ENCODE data around the gene RAB8B. TPM values are rescaled to one million over a fixed set of nuclear protein-coding genes. Genes with fewer than 3 reads are reported as not detected.
A peak's percentile ranks its signal among the peaks of the same experiment; 100 is the strongest.

RAB8B gene
- total and polyA plus RNA-seq, 2 of the 13 experiments (the other 11 are each of a cell fraction or from before 2014, with no cell fraction given): 6.8 to 14.2 TPM

DNA sequence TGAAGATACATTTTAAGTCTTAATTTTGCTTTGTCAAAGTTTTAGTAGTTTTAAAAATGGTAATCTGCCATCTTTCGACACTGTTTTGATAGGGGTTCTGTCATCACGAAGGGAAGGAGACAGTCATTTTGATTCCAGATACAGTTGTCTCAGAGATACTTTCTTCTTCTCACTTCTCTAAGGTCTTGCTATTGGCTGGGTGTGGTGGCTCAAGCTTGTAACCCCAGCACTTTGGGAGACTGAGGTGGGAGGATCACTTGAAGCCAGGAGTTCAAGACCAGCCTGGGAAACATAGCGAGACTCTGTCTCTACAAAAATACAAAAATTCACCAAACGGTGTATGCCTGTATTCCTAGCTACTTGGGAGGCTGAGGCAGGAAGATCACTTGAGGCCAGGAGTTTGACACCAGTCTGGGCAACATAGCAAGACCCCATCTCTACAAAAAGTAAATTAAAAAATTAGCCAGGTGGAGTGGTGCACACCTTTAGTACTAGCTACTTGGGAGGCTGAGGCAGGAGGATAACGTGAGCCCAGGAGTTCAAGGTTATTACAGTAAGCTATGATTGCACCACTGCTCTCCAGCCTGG, 3.3 kb downstream of the RAB8B start:
- Histone ChIP-seq H2AFZ (ENCODE audit: low read length) (no peak overlapping the region), H3K27ac (ENCODE audit: extremely low read length, insufficient read depth, low read length) (no peak overlapping the region), H3K4me3 (replicated peaks in 1 of 3; ENCODE audit: insufficient read depth in 1 of 3, low read depth in 2 of 3, low read length in 3 of 3) (no peak overlapping the region), H3K27me3 (ENCODE audit: control insufficient read depth in 1 of 2, insufficient read depth in 2 of 2, low read length in 2 of 2) (no peaks in the 10 kb centered on the region; a peak in 1 of 5 replicates), H4K20me1 (ENCODE audit: insufficient read depth, low read length) (no peaks in the 10 kb centered on the region), H3K79me2 (ENCODE audit: insufficient read depth, low read length) (peaks cover 19% of the 10 kb centered on the region), H3K9me3 (ENCODE audit: low read length) (no peaks in the 10 kb centered on the region), H3K36me3 (replicated peaks in 1 of 2; ENCODE audit: control insufficient read depth in 1 of 2, insufficient read depth in 2 of 2, low read length in 2 of 2) (no peaks in the 10 kb centered on the region), H3K4me2 (ENCODE audit: low read depth, low read length) (no peak overlapping the region), H3K9ac (ENCODE audit: insufficient read depth, low read depth, low read length) (no peak overlapping the region), H3K4me1 (ENCODE audit: insufficient read depth, low read length) (peaks cover 49% of the 10 kb centered on the region)
- ATAC-seq: no peak
- CTCF ChIA-PET (ENCODE audit: low intra/inter-chr PET ratio, low total read pairs): no interaction called here
- TF ChIP-seq ZNF260 (CRISPR knock-in tag; IDR thresholded peaks at IDR 0.05; ENCODE audit: borderline replicate concordance, low read depth): no peak
- no peak for TF ChIP-seq HDAC2 (CRISPR knock-in tag; IDR thresholded peaks at IDR 0.05)
- 0 out of 2 replicates have a peak, but pooled peaks have one; percentile 37 for TF ChIP-seq ZNF121 (CRISPR knock-in tag; IDR thresholded peaks at IDR 0.05)
- TF ChIP-seq, protein P1, sequence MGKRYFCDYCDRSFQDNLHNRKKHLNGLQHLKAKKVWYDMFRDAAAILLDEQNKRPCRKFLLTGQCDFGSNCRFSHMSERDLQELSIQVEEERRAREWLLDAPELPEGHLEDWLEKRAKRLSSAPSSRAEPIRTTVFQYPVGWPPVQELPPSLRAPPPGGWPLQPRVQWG (CRISPR knock-in tag; IDR thresholded peaks at IDR 0.05; ENCODE audit: borderline replicate concordance, low read depth): no peak
- no peak for TF ChIP-seq ZNF333 (CRISPR knock-in tag; IDR thresholded peaks at IDR 0.05; ENCODE audit: borderline replicate concordance)
- TF ChIP-seq IRX3 (CRISPR knock-in tag; IDR thresholded peaks at IDR 0.05; ENCODE audit: borderline replicate concordance, low read depth): no peak
- TF ChIP-seq SNAPC2 (CRISPR knock-in tag; IDR thresholded peaks at IDR 0.05): no peak
- 0 out of 2 replicates have a peak, but pooled peaks have one; percentile 43 for TF ChIP-seq ZNF460 (CRISPR knock-in tag; IDR thresholded peaks at IDR 0.05; ENCODE audit: borderline replicate concordance)
- no peak for DNase-seq (ENCODE audit: low spot score)
- 91% methylated on average over 5 of the region's 5 CpGs for WGBS (ENCODE audit: low lambda C conversion rate)
- no peak for FAIRE-seq
- in situ Hi-C loops (cut with HindIII; ENCODE audit: extremely low pct_ligation_motif_present, low pct_unique_long_range_greater_than_20kb) (no loop called here), intact Hi-C loops (cut with micrococcal nuclease; ENCODE audit: unreplicated experiment) (no loop called here)
- no TSS peak for BruUV-seq (replicated peaks)
- POLR2A ChIA-PET: interaction anchor here (1.2 kb wide), 1 partner anchor 35 kb away, joined by 5 read pairs; the partner anchor contains the start of gene RPS27L

DNA sequence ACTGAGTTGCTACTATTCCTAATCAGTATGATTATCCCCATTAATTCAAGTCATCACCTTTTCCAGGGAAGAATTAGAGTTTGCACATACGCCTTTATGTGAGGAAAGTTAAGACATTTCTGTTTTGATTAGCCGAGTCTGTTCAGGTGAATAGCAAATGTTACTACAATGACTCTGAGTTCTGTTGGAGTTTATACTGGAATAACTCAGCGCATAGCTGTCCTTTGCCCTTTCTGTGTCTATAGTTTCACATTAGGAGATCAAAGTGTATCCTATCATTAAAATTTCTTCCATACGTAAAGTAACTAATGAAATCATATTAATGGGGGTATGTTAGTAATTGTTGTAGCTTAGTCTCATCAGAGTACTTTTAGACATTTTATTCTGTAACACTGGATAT, 4.9 kb downstream of the RAB8B start:
- no peak for DNase-seq (ENCODE audit: low spot score)
- Histone ChIP-seq H2AFZ (ENCODE audit: low read length) (no peak overlapping the region), H3K4me3 (replicated peaks in 1 of 3; ENCODE audit: insufficient read depth in 1 of 3, low read depth in 2 of 3, low read length in 3 of 3) (no peak overlapping the region), H3K36me3 (replicated peaks in 1 of 2; ENCODE audit: control insufficient read depth in 1 of 2, insufficient read depth in 2 of 2, low read length in 2 of 2) (no peaks in the 10 kb centered on the region), H3K9me3 (ENCODE audit: low read length) (no peaks in the 10 kb centered on the region), H3K4me2 (ENCODE audit: low read depth, low read length) (no peak overlapping the region), H4K20me1 (ENCODE audit: insufficient read depth, low read length) (no peaks in the 10 kb centered on the region), H3K4me1 (ENCODE audit: insufficient read depth, low read length) (peaks cover 39% of the 10 kb centered on the region), H3K79me2 (ENCODE audit: insufficient read depth, low read length) (peaks cover 19% of the 10 kb centered on the region), H3K27ac (ENCODE audit: extremely low read length, insufficient read depth, low read length) (no peak overlapping the region), H3K9ac (ENCODE audit: insufficient read depth, low read depth, low read length) (no peak overlapping the region), H3K27me3 (ENCODE audit: control insufficient read depth in 1 of 2, insufficient read depth in 2 of 2, low read length in 2 of 2) (no peaks in the 10 kb centered on the region)
- no peak for TF ChIP-seq SNAPC2 (CRISPR knock-in tag; IDR thresholded peaks at IDR 0.05)
- no peak for TF ChIP-seq SNRNP70 (IDR thresholded peaks at IDR 0.05; ENCODE audit: low read depth, low read length)
- no peak for TF ChIP-seq SIN3A (IDR thresholded peaks at IDR 0.05; ENCODE audit: borderline replicate concordance, low read depth, low read length)
- TF ChIP-seq ZNF564 (CRISPR knock-in tag; IDR thresholded peaks at IDR 0.05): no peak
- TF ChIP-seq NFE2L2 (IDR thresholded peaks at IDR 0.05; ENCODE audit: low read length): no peak
- TF ChIP-seq RBM22 (optimal IDR thresholded peaks at IDR 0.05; ENCODE audit: low read length): no peak
- no peak for TF ChIP-seq ZNF44 (CRISPR knock-in tag; IDR thresholded peaks at IDR 0.05)
- no peak for TF ChIP-seq ZNF7 (CRISPR knock-in tag; IDR thresholded peaks at IDR 0.05)
- TF ChIP-seq KDM5B (CRISPR knock-in tag; IDR thresholded peaks at IDR 0.05; ENCODE audit: borderline replicate concordance): no peak
- no peak for TF ChIP-seq ISX (CRISPR knock-in tag; conservative IDR thresholded peaks at IDR 0.05)
- no peak for TF ChIP-seq U2AF1 (optimal IDR thresholded peaks at IDR 0.05; ENCODE audit: low read depth, low read length)
- no peak for TF ChIP-seq MYNN (CRISPR knock-in tag; IDR thresholded peaks at IDR 0.05; ENCODE audit: low read depth)
- TF ChIP-seq ZNF703 (CRISPR knock-in tag; IDR thresholded peaks at IDR 0.05; ENCODE audit: borderline replicate concordance): no peak
- no peak for TF ChIP-seq HMG20A (CRISPR knock-in tag; IDR thresholded peaks at IDR 0.05; ENCODE audit: borderline replicate concordance)
- no peak for ATAC-seq
- ChIA-PET POLR2A (no interaction called here), CTCF (ENCODE audit: low intra/inter-chr PET ratio, low total read pairs) (no interaction called here)
- BruUV-seq (replicated peaks): no TSS peak
- FAIRE-seq: no peak
- in situ Hi-C loops (cut with HindIII; ENCODE audit: extremely low pct_ligation_motif_present, low pct_unique_long_range_greater_than_20kb): no loop called here
- intact Hi-C loops (cut with micrococcal nuclease; ENCODE audit: unreplicated experiment): no loop called here
- WGBS (ENCODE audit: low lambda C conversion rate): 96% methylated on average over 4 of the region's 4 CpGs

All from HepG2 (cell line).